Common myeloid progenitor, CD34-positive (primary cell): ENCODE results near the gene LRG1. TPM values are rescaled to one million over a fixed set of nuclear protein-coding genes. Genes with fewer than 3 reads are reported as not detected.

Source experiments
- CTCF ChIA-PET: fragments of 350-600 bp; sonication (Branson Sonifier 250); formaldehyde crosslinking; loops from one replicate; lab custom pipeline; 2021; ENCODE audit warnings: antibody characterized with exemption; lab: Charles Lee
- POLR2A ChIA-PET: fragments of 350-600 bp; sonication (Branson Sonifier 250); formaldehyde crosslinking; loops from one replicate; lab custom pipeline; 2021; ENCODE audit warnings: antibody characterized with exemption; lab: Charles Lee
- DNase-seq, 3 donors: peaks; one replicate each; pipeline versions ENCODE4 v3.0.0 to v3.0.0-alpha.2; 2013
- H3K27ac ChIP-seq, 2 experiments: 1 replicate in 1 of 2; 2 replicates in 1 of 2; pipeline ENCODE4 v1.7.0; 2013; ENCODE audit warnings: inconsistent platforms in 2 of 2, low read length in 2 of 2, mild to moderate bottlenecking in 2 of 2, low read depth in 1 of 2, moderate library complexity in 1 of 2; ENCODE audit not compliant: severe bottlenecking in 2 of 2, insufficient read depth in 1 of 2, poor library complexity in 1 of 2
- H3K27me3 ChIP-seq, 5 experiments: replicated peaks in 2 of 5; 1 replicate in 3 of 5; 2 replicates in 2 of 5; pipeline versions ENCODE4 v1.6.1 to v1.7.0; 2013; ENCODE audit warnings: low read length in 4 of 5, mild to moderate bottlenecking in 2 of 5, moderate library complexity in 2 of 5, inconsistent platforms in 1 of 5; ENCODE audit not compliant: insufficient read depth in 5 of 5, control insufficient read depth in 4 of 5
- H3K36me3 ChIP-seq, 4 experiments: 1 replicate in 2 of 4; 2 replicates in 2 of 4; pipeline versions ENCODE4 v1.6.1 to v1.7.0; 2013; ENCODE audit warnings: low read length in 3 of 4, control low read depth in 1 of 4, mild to moderate bottlenecking in 1 of 4; ENCODE audit not compliant: control insufficient read depth in 4 of 4, insufficient read depth in 4 of 4
- H3K4me1 ChIP-seq, 4 experiments: 1 replicate in 3 of 4; 2 replicates in 1 of 4; pipeline versions ENCODE4 v1.6.1 to v1.7.1; 2013; ENCODE audit warnings: low read length in 3 of 4, mild to moderate bottlenecking in 3 of 4, control low read depth in 1 of 4, inconsistent platforms in 1 of 4, moderate library complexity in 1 of 4; ENCODE audit not compliant: control insufficient read depth in 4 of 4, insufficient read depth in 4 of 4; ENCODE audit errors: control extremely low read depth in 1 of 4
- H3K4me3 ChIP-seq, 7 experiments: 1 replicate in 4 of 7; 2 replicates in 3 of 7; pipeline versions ENCODE4 v1.5.1 to v1.7.0; 2013; ENCODE audit warnings: mild to moderate bottlenecking in 7 of 7, low read length in 6 of 7, moderate library complexity in 6 of 7, inconsistent platforms in 2 of 7, low read depth in 2 of 7, control low read depth in 1 of 7; ENCODE audit not compliant: insufficient read depth in 4 of 7, control insufficient read depth in 1 of 7; ENCODE audit errors: extremely low read depth in 1 of 7
- H3K9me3 ChIP-seq, 5 experiments: 1 replicate in 4 of 5; 2 replicates in 1 of 5; pipeline versions ENCODE4 v1.6.1 to v1.7.1; 2013; ENCODE audit warnings: low read length in 4 of 5, mild to moderate bottlenecking in 2 of 5, inconsistent platforms in 1 of 5, low read depth in 1 of 5, moderate library complexity in 1 of 5; ENCODE audit not compliant: control insufficient read depth in 4 of 5, insufficient read depth in 2 of 5; ENCODE audit errors: control extremely low read depth in 1 of 5
- WGBS: methylation state at CpG from one replicate; pipeline ENCODE4 v1.1.5; 2013; ENCODE audit not compliant: insufficient coverage; 5-methylcytosine and 5-hydroxymethylcytosine counted together
- polyA plus RNA-seq: library from polyadenylated mRNA; unstranded; fragments of 120-200 nt; gene quantifications from one replicate; pipeline ENCODE4 v1.2.1, GENCODE V29; 2013

The LRG1 gene, protein sequence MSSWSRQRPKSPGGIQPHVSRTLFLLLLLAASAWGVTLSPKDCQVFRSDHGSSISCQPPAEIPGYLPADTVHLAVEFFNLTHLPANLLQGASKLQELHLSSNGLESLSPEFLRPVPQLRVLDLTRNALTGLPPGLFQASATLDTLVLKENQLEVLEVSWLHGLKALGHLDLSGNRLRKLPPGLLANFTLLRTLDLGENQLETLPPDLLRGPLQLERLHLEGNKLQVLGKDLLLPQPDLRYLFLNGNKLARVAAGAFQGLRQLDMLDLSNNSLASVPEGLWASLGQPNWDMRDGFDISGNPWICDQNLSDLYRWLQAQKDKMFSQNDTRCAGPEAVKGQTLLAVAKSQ
- polyA plus RNA-seq, result 0.46 TPM

DNA sequence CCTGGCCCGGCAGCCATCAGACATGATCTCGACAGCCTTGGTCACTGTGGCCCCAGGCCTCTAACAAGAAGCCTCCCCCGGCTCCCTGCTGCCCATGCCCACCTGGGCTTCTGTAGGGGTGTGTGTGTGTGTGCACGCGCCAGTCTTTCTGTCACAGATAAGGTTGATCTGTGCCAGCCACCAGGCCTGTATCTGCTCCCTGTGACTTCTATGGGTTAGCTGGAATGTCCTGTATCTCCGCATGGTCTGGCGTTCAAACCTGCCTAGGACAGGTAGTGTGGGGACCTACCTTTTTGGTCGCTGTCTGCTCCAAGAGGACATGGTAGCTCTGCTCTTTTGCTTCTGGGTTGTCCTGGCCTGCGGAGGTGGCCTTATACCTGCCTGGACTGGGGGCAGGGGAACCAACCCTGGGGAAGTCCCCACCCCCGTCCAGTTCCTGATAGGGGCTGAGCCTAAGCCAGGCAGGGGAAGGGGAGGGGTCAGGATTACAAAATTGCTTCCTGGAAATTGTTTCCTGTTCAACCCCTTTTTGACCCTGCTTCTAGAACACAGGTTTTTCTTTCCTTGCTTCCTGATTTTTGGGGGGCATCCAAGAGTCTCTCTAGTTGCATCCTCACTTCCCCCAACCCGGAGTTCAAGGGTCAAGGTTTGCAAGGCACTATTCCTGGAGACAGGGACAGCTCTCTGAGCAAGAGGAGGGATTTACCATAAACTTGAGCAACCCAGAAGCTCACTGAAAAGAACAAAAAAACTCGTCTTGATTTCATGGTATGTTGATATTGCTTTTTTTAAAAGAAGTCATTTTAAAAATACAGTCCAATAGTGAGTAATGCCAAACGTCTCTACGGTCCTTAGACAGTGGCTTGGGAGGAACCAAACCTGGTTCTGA is at the start of gene LRG1:
TSS of gene LRG1 (minus strand) at position 344 of the 889 bp plus-strand sequence. CDS start at position 321, 23 bp downstream.
- Histone ChIP-seq H3K4me1 (peaks cover 2 to 22% (median 17%) of the 10 kb centered on the region in 4 experiments), H3K27ac (peak within 1 kb of the TSS in 1 of 2 experiments; percentile 53), H3K27me3 (peaks cover 0 to 9% (median 6%) of the 10 kb centered on the region in 5 experiments), H3K9me3 (no peaks in the 10 kb centered on the region), H3K4me3 (peak within 1 kb of the TSS in 3 of 7 experiments; percentile 41 to 48 (median 45)), H3K36me3 (no peaks in the 10 kb centered on the region)
- CTCF ChIA-PET, result interaction anchor here (0.7 to 2.6 kb wide), 6 partner anchors 15 to 93 kb away, joined by 3 to 10 read pairs (median 5); no protein-coding TSS in a partner anchor
- WGBS, result 67% methylated on average over 8 of the region's 14 CpGs
- peak in 2 of 3 donors; percentile 55 to 66 for DNase-seq
- POLR2A ChIA-PET, result interaction anchor here (0.6 kb wide), 1 partner anchor 68 kb away, joined by 3 read pairs; no protein-coding TSS in a partner anchor

DNA sequence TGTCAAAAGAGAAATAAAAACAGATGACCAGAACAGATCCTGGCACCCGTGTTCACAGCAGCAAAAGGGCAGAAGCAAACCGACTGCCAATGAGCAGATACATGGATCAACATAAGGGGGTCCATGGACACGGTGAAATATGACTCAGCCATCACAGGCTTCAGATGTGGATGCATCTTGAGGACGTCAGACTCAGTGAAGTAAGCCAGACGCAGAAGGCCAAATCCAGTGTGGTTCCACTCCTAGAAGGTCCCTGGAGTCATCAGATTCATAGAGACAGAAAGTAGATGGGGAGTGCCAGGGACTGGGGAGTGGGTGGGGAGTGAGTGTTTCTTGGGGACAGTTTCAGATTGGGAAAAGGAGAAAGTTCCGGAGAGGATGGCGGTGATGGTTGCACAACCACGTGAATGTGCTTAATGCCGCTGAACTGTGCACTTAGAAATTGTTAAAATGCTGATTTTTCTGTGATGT is 48.5 kb upstream of the LRG1 start:
- CTCF ChIA-PET, result interaction anchor here (0.7 to 3.5 kb wide), 6 partner anchors 20 to 681 kb away, joined by 3 to 13 read pairs (median 3); no protein-coding TSS in a partner anchor
- no peaks in the 10 kb centered on the region for H3K9me3 ChIP-seq
- DNase-seq, result no peak

DNA sequence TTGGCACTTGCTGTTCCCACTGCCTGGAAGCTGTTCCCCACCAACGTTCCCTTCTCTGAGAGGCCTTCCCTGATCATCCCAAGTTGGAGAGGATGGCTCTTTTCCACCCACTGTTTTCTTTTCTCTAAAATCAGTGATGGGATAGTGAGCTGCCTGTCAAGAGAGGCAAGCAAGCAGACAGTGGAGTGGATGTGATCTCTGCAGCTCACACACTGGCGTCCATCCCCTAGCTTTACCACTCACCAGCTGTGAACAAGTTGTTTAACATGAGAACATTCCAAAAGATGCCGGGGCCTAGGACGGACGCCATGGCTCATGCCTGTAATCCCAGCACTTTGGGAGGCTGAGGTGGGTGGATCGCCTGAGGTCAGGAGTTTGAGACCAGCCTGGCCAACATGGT is 47.7 kb upstream of the LRG1 start:
- Histone ChIP-seq H3K4me3 (no peak overlapping the region), H3K27me3 (peaks cover 0 to 43% (median 13%) of the 10 kb centered on the region in 5 experiments), H3K27ac (no peak overlapping the region), H3K36me3 (no peaks in the 10 kb centered on the region), H3K9me3 (no peaks in the 10 kb centered on the region), H3K4me1 (peaks cover 0 to 20% (median 18%) of the 10 kb centered on the region in 4 experiments)
- 92% methylated on average over 4 of the region's 6 CpGs for WGBS
- POLR2A ChIA-PET, result no interaction called here
- no peak for DNase-seq
- CTCF ChIA-PET, result interaction anchor here (0.8 to 3.5 kb wide), 7 partner anchors 11 to 50 kb away, joined by 3 to 13 read pairs (median 3); no protein-coding TSS in a partner anchor

More for the DNA sequence above, 48.5 kb upstream of the LRG1 start:
- no peak overlapping the region for H3K4me3 ChIP-seq
- WGBS, result 86% methylated on average over 7 of the region's 9 CpGs
- no peak overlapping the region for H3K27ac ChIP-seq
- H3K36me3 ChIP-seq, result no peaks in the 10 kb centered on the region
- peaks cover 0 to 41% (median 15%) of the 10 kb centered on the region in 5 experiments for H3K27me3 ChIP-seq
- POLR2A ChIA-PET, result no interaction called here
- peaks cover 0 to 16% (median 15%) of the 10 kb centered on the region in 4 experiments for H3K4me1 ChIP-seq

DNA sequence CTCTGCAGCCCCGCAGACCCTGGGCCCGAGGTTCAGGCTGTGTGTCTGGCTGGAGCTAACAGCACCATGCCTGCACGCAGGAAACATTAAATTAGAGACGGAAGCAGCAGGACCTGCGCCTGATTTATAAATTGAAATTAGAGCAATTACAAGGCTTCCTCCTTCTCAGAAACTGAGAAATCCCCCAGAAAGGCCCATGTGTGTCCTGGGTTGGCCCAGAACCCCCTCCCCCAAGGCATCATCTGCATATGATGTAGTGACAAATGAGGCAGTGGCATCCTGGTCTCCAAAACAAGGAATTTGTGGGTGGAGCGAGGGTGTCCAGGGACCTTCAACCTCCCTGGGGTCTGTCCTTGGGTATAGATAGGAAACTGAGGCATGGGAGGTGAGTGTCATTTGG is 46.9 kb upstream of the LRG1 start:
- DNase-seq, result no peak
- ChIA-PET POLR2A (no interaction called here), CTCF (interaction anchor here (0.8 to 3.5 kb wide), 6 partner anchors 10 to 51 kb away, joined by 3 to 13 read pairs (median 6); no protein-coding TSS in a partner anchor)
- Histone ChIP-seq H3K27ac (no peak overlapping the region), H3K4me1 (peaks cover 0 to 22% (median 20%) of the 10 kb centered on the region in 4 experiments), H3K4me3 (no peak overlapping the region), H3K27me3 (peaks cover 0 to 47% (median 19%) of the 10 kb centered on the region in 5 experiments), H3K9me3 (no peaks in the 10 kb centered on the region), H3K36me3 (no peaks in the 10 kb centered on the region)
- WGBS, result 64% methylated on average over 3 of the region's 6 CpGs

DNA sequence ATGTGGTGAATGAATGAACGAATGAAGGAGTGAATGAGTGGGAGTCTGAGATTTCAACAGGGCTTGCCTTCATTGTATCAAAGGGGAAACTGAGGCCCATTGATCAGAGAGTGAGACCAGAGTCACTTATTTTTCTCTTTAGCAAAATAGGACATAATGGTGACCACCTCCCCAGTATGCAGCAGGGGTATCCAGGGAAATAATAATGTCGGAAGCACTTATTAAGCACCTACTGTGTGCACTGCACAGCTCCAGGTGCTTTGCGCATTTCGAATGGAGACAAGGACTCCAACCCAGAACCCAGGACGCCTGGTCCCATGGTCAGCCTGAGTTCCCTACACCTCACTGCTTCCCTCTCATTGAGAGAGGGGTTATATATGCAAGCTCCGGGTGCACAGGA is 46.4 kb upstream of the LRG1 start:
- Histone ChIP-seq H3K36me3 (no peaks in the 10 kb centered on the region), H3K9me3 (no peaks in the 10 kb centered on the region), H3K4me1 (peaks cover 0 to 22% (median 20%) of the 10 kb centered on the region in 4 experiments), H3K27ac (no peak overlapping the region), H3K27me3 (peaks cover 0 to 46% (median 19%) of the 10 kb centered on the region in 5 experiments), H3K4me3 (no peak overlapping the region)
- 96% methylated on average over 6 of the region's 6 CpGs for WGBS
- ChIA-PET CTCF (interaction anchor here (1.0 to 3.5 kb wide), 7 partner anchors 9 to 62 kb away, joined by 3 to 13 read pairs (median 4); no protein-coding TSS in a partner anchor), POLR2A (no interaction called here)
- no peak for DNase-seq

DNA sequence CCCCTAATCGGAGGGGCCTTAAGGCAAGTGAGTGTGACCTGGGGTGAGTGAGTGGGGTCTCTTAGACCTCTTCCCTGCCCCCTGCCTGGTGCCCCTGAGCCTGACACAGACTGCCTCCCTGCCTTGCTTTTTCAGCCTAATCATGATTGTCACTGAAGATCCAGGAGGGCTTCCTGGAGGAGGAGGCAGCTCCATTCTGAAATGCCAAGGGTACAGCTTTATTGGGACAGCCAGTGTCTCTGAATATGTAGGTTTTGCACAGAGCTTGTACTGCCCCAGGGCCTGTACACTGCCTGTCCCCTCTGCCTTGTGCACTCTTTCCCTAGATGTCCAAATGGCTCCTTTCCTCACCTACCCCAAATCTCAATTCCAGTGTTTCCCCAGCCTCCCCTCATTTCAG is 45.7 kb upstream of the LRG1 start:
- Histone ChIP-seq H3K4me1 (peaks cover 0 to 26% (median 25%) of the 10 kb centered on the region in 4 experiments), H3K27me3 (peaks cover 0 to 47% (median 19%) of the 10 kb centered on the region in 5 experiments), H3K9me3 (no peaks in the 10 kb centered on the region), H3K27ac (no peak overlapping the region), H3K36me3 (no peaks in the 10 kb centered on the region), H3K4me3 (no peak overlapping the region)
- CTCF ChIA-PET, result interaction anchor here (0.8 to 3.5 kb wide), 8 partner anchors 8 to 63 kb away, joined by 3 to 13 read pairs (median 4); no protein-coding TSS in a partner anchor
- DNase-seq, result no peak
- WGBS, result 67% methylated on average over 1 of the region's 1 CpG
- POLR2A ChIA-PET, result no interaction called here
